Midbrain (tissue), 1 donor: ENCODE results near the gene NKX2-2.
A peak's percentile ranks its signal among the peaks of the same experiment; 100 is the strongest.

ENCODE experiments used
- DNase-seq: peaks from one replicate; lab custom pipeline; 2025; lab: John Stamatoyannopoulos, UW

NKX2-2 gene

GRCh38 chr20:21513881-21514540, at the start of gene NKX2-2:
NKX2-2 (minus strand) TSS chr20:21514064; CDS start chr20:21513669, 395 bp downstream.
- DNase-seq = peak; percentile 80

GRCh38 chr20:21562656-21563055, 48.8 kb upstream of the NKX2-2 start:
- no peak for DNase-seq

GRCh38 chr20:21559305-21559704, 45.4 kb upstream of the NKX2-2 start:
- DNase-seq = no peak

- DNase-seq = no peak
These were observed 43.6 kb upstream of the NKX2-2 start for GRCh38 chr20:21557241-21558020.

- DNase-seq = no peak
These were observed 42.5 kb upstream of the NKX2-2 start for GRCh38 chr20:21556398-21556797.

GRCh38 chr20:21555470-21556120, 41.7 kb upstream of the NKX2-2 start:
- no peak for DNase-seq

GRCh38 chr20:21554985-21555384, 41.1 kb upstream of the NKX2-2 start:
- DNase-seq = peak; percentile 24

- peak; percentile 19 for DNase-seq
These were observed 40.6 kb upstream of the NKX2-2 start for GRCh38 chr20:21554376-21554890.

GRCh38 chr20:21550587-21550986, 36.7 kb upstream of the NKX2-2 start:
- DNase-seq = no peak

- no peak for DNase-seq
These were observed 34.6 kb upstream of the NKX2-2 start for GRCh38 chr20:21548390-21549035.

- DNase-seq = no peak
These were observed 32.5 kb upstream of the NKX2-2 start for GRCh38 chr20:21546355-21546754.

GRCh38 chr20:21539512-21539911, 25.6 kb upstream of the NKX2-2 start:
- no peak for DNase-seq

- DNase-seq = no peak
These were observed 21.0 kb upstream of the NKX2-2 start for GRCh38 chr20:21534886-21535285.

GRCh38 chr20:21534453-21534852, 20.6 kb upstream of the NKX2-2 start:
- no peak for DNase-seq

- peak; percentile 40 for DNase-seq
These were observed 16.0 kb upstream of the NKX2-2 start for GRCh38 chr20:21529863-21530262.

- DNase-seq = no peak
These were observed 15.0 kb upstream of the NKX2-2 start for GRCh38 chr20:21528870-21529269.

- DNase-seq = no peak
These were observed 14.0 kb upstream of the NKX2-2 start for GRCh38 chr20:21527908-21528307.

- DNase-seq = no peak
These were observed 12.9 kb upstream of the NKX2-2 start for GRCh38 chr20:21526776-21527175.

GRCh38 chr20:21523895-21524294, 10.0 kb upstream of the NKX2-2 start:
- no peak for DNase-seq

- no peak for DNase-seq
These were observed 9.5 kb upstream of the NKX2-2 start for GRCh38 chr20:21523281-21523868.

GRCh38 chr20:21522481-21523280, 8.8 kb upstream of the NKX2-2 start:
- peak; percentile 42 for DNase-seq
